T-helper 2 cell (primary cell): ENCODE results near the gene FSTL3.
"Not testable (repeated sequence)": the region's sequence is repeated elsewhere in the genome, so short reads cannot be mapped to it uniquely, and the experiment has no call there.

Experiments
- DNase-seq, 5 experiments: peaks; one replicate each; pipeline versions ENCODE4 v3.0.0 to v3.0.0-alpha.2; 2012 to 2022

Gene FSTL3

GRCh38 chr19:661427-662196, 14.6 kb upstream of the FSTL3 start:
- peak in 4 of 5 experiments; percentile 40 to 85 (median 68) for DNase-seq

GRCh38 chr19:662207-662961, 13.8 kb upstream of the FSTL3 start:
- DNase-seq, result peak; percentile 37 to 75 (median 63)

- peak; percentile 79 to 97 (median 93) for DNase-seq
These were observed 13.1 kb upstream of the FSTL3 start, which contains the start of gene RNF126 for GRCh38 chr19:662962-663681. Gene RNF126 (minus strand): TSS chr19:663214. CDS start chr19:663121, 93 bp downstream.

- no peak for DNase-seq
These were observed 12.5 kb upstream of the FSTL3 start for GRCh38 chr19:663682-664117.

GRCh38 chr19:664913-665443, 11.2 kb upstream of the FSTL3 start:
- DNase-seq, result peak; percentile 62 to 78 (median 73)

- not testable (repeated sequence) for DNase-seq
These were observed 9.1 kb upstream of the FSTL3 start for GRCh38 chr19:666985-667573.

- DNase-seq, result not testable (repeated sequence)
These were observed 7.3 kb upstream of the FSTL3 start for GRCh38 chr19:668675-669434.

- DNase-seq, result no peak
These were observed 5.5 kb upstream of the FSTL3 start for GRCh38 chr19:670609-671075.

GRCh38 chr19:674282-675151, 1.7 kb upstream of the FSTL3 start:
- no peak for DNase-seq

DNA sequence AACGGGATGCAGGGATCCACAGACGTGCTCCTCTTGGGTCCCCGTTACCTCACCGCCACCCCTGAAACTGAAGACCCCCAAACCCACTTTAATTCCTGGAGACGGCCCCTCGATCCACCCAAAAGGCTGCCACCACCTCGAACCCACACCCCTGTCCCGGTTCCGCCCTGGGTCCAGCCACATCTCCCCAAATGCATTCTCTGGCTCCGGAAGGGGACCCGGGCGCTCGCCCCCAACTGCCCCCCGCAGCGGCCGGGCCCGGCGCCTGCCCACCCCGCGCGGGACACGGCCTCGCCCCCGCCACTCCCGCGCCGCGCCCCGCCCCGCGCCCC, 219 bp upstream of the FSTL3 start:
- no peak for DNase-seq

GRCh38 chr19:677201-677600, 1.0 kb downstream of the FSTL3 start:
- no peak for DNase-seq

- DNase-seq, result no peak
These were observed 1.6 kb downstream of the FSTL3 start for GRCh38 chr19:677601-678436.

DNA sequence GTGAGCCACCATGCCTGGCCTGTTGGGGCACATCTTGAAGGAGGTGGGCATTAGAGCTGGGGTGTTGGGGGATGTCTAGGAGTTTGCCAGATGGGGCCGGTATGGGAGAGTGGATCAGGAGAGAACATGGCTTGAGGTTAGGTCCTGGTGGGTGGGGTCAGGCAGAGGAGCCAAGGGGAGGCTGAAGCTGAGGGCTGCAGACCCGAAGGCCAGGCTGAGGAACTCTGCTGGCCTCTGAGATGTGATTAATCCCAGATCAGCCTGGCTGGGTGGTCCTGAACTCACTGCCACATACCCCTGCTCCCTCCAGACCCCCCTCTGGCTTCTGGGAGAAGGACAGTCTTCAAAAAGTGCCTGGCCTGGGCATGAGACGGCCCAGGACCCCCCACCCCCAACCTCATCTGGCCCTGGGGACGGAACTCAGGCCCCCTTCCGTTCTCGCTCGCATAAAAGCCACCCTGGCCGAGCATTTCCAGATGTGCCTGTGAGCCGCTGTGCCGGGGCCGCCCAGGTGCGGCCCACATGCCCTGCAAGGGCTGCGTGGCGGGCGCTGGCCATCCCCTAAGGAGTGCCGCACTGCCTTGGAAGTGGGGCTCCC, 2.7 kb downstream of the FSTL3 start:
- DNase-seq, result no peak

GRCh38 chr19:679418-680286, 3.5 kb downstream of the FSTL3 start:
- peak in 1 of 5 experiments; percentile 51 for DNase-seq

GRCh38 chr19:680287-681028, 4.3 kb downstream of the FSTL3 start:
- DNase-seq, result peak; percentile 97 to 100 (median 100)

DNA sequence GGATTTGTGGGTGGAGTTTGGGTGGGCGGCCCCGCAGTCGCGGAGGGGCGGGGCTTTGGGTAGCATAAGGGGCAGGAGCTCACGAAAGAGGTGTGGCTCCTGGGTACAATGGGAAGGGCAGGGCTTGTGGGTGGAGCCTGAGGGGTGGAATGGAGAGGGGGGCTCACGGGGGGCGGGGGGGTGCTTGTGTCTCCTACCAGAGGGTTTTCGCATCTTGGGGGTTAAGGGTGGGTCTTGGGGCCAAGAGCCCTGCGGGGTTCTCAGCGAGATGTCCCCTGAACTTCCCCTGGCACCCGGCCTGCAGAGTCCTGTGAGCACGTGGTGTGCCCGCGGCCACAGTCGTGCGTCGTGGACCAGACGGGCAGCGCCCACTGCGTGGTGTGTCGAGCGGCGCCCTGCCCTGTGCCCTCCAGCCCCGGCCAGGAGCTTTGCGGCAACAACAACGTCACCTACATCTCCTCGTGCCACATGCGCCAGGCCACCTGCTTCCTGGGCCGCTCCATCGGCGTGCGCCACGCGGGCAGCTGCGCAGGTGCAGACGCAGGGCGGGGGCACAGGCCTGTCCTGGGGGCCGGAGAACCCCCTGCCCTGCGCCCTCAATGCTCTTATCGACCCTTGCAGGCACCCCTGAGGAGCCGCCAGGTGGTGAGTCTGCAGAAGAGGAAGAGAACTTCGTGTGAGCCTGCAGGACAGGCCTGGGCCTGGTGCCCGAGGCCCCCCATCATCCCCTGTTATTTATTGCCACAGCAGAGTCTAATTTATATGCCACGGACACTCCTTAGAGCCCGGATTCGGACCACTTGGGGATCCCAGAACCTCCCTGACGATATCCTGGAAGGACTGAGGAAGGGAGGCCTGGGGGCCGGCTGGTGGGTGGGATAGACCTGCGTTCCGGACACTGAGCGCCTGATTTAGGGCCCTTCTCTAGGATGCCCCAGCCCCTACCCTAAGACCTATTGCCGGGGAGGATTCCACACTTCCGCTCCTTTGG, 5.1 kb downstream of the FSTL3 start:
- DNase-seq, result peak in 4 of 5 experiments; percentile 37 to 90 (median 86)
